ENCODE results near the gene MRPL1.

DNA sequence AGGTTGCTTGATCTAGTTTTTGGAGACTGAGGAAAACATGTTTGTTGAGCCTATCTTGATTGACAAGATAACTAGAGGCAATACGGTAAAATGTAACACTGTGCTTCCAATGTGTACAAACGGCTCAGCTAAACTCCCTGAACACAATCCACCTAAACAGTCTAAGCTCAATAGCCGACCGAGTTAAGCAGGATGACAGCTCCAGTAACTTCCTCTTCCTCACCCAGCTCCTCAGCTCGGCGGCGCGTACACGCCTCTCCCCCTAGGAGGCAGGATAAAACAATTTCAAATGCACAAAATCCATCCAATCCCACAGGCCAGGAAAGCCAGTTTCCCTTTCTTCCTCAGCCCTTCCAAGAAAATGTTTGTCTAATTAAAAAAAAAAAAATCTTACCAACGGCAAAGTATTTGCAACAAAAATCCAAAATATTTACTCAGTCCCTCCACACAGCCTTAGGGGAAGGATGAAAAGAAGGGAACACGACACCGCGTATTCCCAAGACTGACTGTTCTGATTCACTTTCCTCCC is 44.5 kb upstream of the MRPL1 start:
- TF ChIP-seq EP300 (IDR thresholded peaks at IDR 0.05) (no peak), CTCF (IDR thresholded peaks at IDR 0.05) (peak; percentile 38 to 69 (median 59))

All from gastroesophageal sphincter (tissue), 3 donors.